CD14-positive monocyte (primary cell): ENCODE measurements around the gene DERL3. TPM values are rescaled to one million over a fixed set of nuclear protein-coding genes. Genes with fewer than 3 reads are reported as not detected.
A peak's percentile ranks its signal among the peaks of the same experiment; 100 is the strongest.

Experiments used
- DNase-seq, 3 donors: peaks; one replicate each; pipeline ENCODE4 v3.0.0-alpha.2; 2011 to 2022
- H2AFZ ChIP-seq: 2 replicates; pipeline ENCODE4 v1.6.0; 2012; ENCODE audit warnings: mild to moderate bottlenecking, low read depth, low read length, inconsistent platforms; ENCODE audit not compliant: insufficient read depth, poor library complexity, severe bottlenecking
- H3K27ac ChIP-seq, 2 donors: 1 replicate in 1 of 2; 2 replicates in 1 of 2; pipeline ENCODE4 v1.5.1; 2012 to 2013; ENCODE audit warnings: low read length in 2 of 2, control low read depth in 1 of 2, inconsistent platforms in 1 of 2, low read depth in 1 of 2, mild to moderate bottlenecking in 1 of 2
- H3K27me3 ChIP-seq, 2 donors: one replicate each; pipeline versions ENCODE4 v1.6.0 to v1.6.1; 2011 to 2013; ENCODE audit warnings: low read length in 2 of 2; ENCODE audit not compliant: control insufficient read depth in 2 of 2, insufficient read depth in 2 of 2
- H3K36me3 ChIP-seq, 2 donors: replicated peaks in 1 of 2; 1 replicate in 1 of 2; 2 replicates in 1 of 2; pipeline versions ENCODE4 v1.5.1 to v1.6.1; 2012 to 2013; ENCODE audit warnings: low read length in 2 of 2, control low read depth in 1 of 2, inconsistent platforms in 1 of 2, mild to moderate bottlenecking in 1 of 2; ENCODE audit not compliant: insufficient read depth in 2 of 2, control insufficient read depth in 1 of 2
- H3K4me1 ChIP-seq, 2 donors: 1 replicate in 1 of 2; 2 replicates in 1 of 2; pipeline versions ENCODE4 v1.5.1 to v1.6.1; 2012 to 2013; ENCODE audit warnings: low read length in 2 of 2, control low read depth in 1 of 2, inconsistent platforms in 1 of 2, mild to moderate bottlenecking in 1 of 2, moderate library complexity in 1 of 2; ENCODE audit not compliant: insufficient read depth in 2 of 2, control insufficient read depth in 1 of 2
- H3K4me2 ChIP-seq: replicated peaks from 2 replicates; pipeline ENCODE3; 2012; ENCODE audit warnings: low read length, moderate library complexity, mild to moderate bottlenecking; ENCODE audit not compliant: poor library complexity, severe bottlenecking; ENCODE audit errors: extremely low read depth
- H3K4me3 ChIP-seq, 3 experiments: fragments of 200-600 bp in 1 of 3; sonication (generic) in 1 of 3; replicated peaks in 1 of 3; 1 replicate in 2 of 3; 2 replicates in 1 of 3; pipeline ENCODE4 v1.5.1; 2011 to 2013; ENCODE audit warnings: low read length in 3 of 3, mild to moderate bottlenecking in 3 of 3, control low read depth in 2 of 3, low read depth in 2 of 3, inconsistent platforms in 1 of 3, moderate library complexity in 1 of 3
- H3K79me2 ChIP-seq: 2 replicates; pipeline ENCODE4 v1.6.0; 2012; ENCODE audit warnings: mild to moderate bottlenecking, control low read depth, inconsistent platforms, low read length, moderate library complexity; ENCODE audit not compliant: insufficient read depth
- H3K9ac ChIP-seq: 2 replicates; pipeline ENCODE4 v1.6.0; 2017; ENCODE audit warnings: low read length, mild to moderate bottlenecking; ENCODE audit not compliant: insufficient read depth, poor library complexity, severe bottlenecking
- H3K9me3 ChIP-seq, 2 donors: replicated peaks in 1 of 2; 1 replicate in 1 of 2; 2 replicates in 1 of 2; pipeline versions ENCODE4 v1.5.1 to v1.6.1; 2012 to 2013; ENCODE audit warnings: low read length in 2 of 2, control low read depth in 1 of 2; ENCODE audit not compliant: control insufficient read depth in 1 of 2, insufficient read depth in 1 of 2
- H4K20me1 ChIP-seq: 2 replicates; pipeline ENCODE4 v1.6.0; 2012; ENCODE audit warnings: mild to moderate bottlenecking, low read length, control low read depth, moderate library complexity; ENCODE audit not compliant: insufficient read depth
- H3K27ac Mint-ChIP-seq, 7 donors: one replicate each; pipeline ENCODE4 v1.8.0; 2020; ENCODE audit warnings: mild to moderate bottlenecking in 7 of 7, mixed read lengths in 7 of 7, moderate library complexity in 6 of 7, inconsistent platforms in 2 of 7
- H3K27me3 Mint-ChIP-seq, 3 donors: one replicate each; pipeline ENCODE4 v1.8.0; 2021 to 2022; ENCODE audit warnings: low read depth in 3 of 3, mild to moderate bottlenecking in 3 of 3, mixed read lengths in 3 of 3, moderate library complexity in 3 of 3, inconsistent platforms in 1 of 3
- H3K36me3 Mint-ChIP-seq, 2 donors: one replicate each; pipeline ENCODE4 v1.8.0; 2020; ENCODE audit warnings: mixed read lengths in 2 of 2, inconsistent platforms in 1 of 2, mild to moderate bottlenecking in 1 of 2
- H3K4me1 Mint-ChIP-seq: one replicate; pipeline ENCODE4 v1.8.0; 2020; ENCODE audit warnings: mild to moderate bottlenecking, mixed read lengths
- H3K4me3 Mint-ChIP-seq, 2 donors: one replicate each; pipeline ENCODE4 v1.8.0; 2020; ENCODE audit warnings: mild to moderate bottlenecking in 2 of 2, mixed read lengths in 2 of 2, moderate library complexity in 1 of 2
- H3K9me3 Mint-ChIP-seq, 7 donors: one replicate each; pipeline ENCODE4 v1.8.0; 2020 to 2022; ENCODE audit warnings: mixed read lengths in 7 of 7, mild to moderate bottlenecking in 6 of 7, moderate library complexity in 6 of 7, inconsistent platforms in 2 of 7
- WGBS: methylation state at CpG from one replicate; pipeline ENCODE4 v1.1.5; 2013; ENCODE audit warnings: missing lambda C conversion rate; ENCODE audit not compliant: insufficient coverage; 5-methylcytosine and 5-hydroxymethylcytosine counted together
- intact Hi-C, 2 donors: fragments of 100-400 bp; cut with micrococcal nuclease; formaldehyde crosslinking; loops; one replicate each; pipeline versions ENCODE4 v1.15.0 to v1.15.1; 2023
- polyA plus RNA-seq, 3 donors: library from polyadenylated mRNA; depleted of rRNA in 1 of 3; unstranded in 2 of 3; stranded (reverse) in 1 of 3; fragments of 300-500 nt in 2 of 3; fragments of >200 nt in 1 of 3; fragmentation: Illumina TruSeq in 2 of 3; gene quantifications; 1 replicate in 2 of 3; 2 replicates in 1 of 3; pipeline ENCODE4 v1.2.3, GENCODE V29; 2012 to 2021
- TF ChIP-seq, protein P1 (sequence below): fragments of 200-600 bp; IDR thresholded peaks from one replicate; pipeline ENCODE4 v1.8.0; 2022; ENCODE audit warnings: antibody characterized with exemption, mild to moderate bottlenecking

Gene DERL3
- polyA plus RNA-seq, 3 donors, result 0.23 to 0.64 (median 0.28) TPM

DNA sequence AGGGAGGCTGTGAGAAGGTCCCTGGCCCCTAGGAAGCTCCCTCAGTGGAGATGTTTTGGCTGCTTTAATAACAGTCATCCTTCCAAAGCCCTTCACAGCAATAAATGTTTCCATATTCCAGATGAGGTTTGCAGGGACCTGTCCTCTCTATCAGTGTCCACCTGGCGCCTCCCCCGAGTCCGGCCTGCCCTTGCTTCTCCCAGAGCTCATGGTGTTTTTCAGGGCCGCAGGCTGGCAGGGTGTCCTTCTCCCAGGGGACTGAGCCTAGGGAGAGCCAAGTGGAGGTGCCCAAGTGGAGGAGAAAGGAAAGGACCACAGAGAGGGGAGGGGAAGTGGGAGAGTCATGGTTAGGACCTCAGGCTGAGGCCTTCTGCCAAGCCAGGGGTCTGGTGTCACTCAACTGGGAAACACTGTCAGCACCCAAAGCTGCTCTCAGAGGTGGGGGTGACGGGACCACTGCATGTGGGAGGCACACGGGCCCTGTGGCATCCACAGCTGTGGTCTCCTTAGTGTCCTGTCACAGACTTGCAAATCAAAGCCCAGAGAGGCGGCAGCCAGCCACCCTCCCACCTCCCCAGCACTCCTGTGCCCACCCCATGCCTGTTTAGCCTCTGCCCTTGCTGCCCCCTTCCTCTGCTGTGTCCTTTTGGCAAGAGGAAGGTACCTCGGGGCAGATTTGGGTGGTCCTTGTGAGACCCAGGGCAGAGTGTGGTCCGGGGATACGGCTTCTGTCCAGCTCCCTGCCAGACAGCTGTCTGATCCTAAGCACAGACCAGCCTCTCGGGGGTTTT, 6.4 kb downstream of the DERL3 start:
- intact Hi-C loops, result no loop called here
- Histone ChIP-seq H4K20me1 (peaks cover 33% of the 10 kb centered on the region), H3K27ac (no peak overlapping the region), H3K27me3 (no peaks in the 10 kb centered on the region), H3K36me3 (peaks cover 65 to 90% of the 10 kb centered on the region in 2 donors), H3K4me1 (no peaks in the 10 kb centered on the region), H3K9me3 (no peaks in the 10 kb centered on the region), H3K79me2 (no peaks in the 10 kb centered on the region), H3K9ac (no peak overlapping the region), H2AFZ (no peak overlapping the region), H3K4me3 (no peak overlapping the region), H3K4me2 (no peak overlapping the region)
- peak overlapping the region in 1 of 7 donors; percentile 50 for H3K27ac Mint-ChIP-seq
- H3K4me3 Mint-ChIP-seq, result no peak overlapping the region
- H3K9me3 Mint-ChIP-seq, result peaks cover 0 to 3% (median 0%) of the 10 kb centered on the region in 7 donors
- peak in 1 of 3 donors; percentile 2 for DNase-seq
- H3K27me3 Mint-ChIP-seq, result peaks cover 0 to 2% (median 1%) of the 10 kb centered on the region in 3 donors
- H3K4me1 Mint-ChIP-seq, result peaks cover 2% of the 10 kb centered on the region
- H3K36me3 Mint-ChIP-seq, result peaks cover 53 to 93% of the 10 kb centered on the region in 2 donors
- WGBS, result 96% methylated on average over 11 of the region's 11 CpGs
- TF ChIP-seq, protein P1, sequence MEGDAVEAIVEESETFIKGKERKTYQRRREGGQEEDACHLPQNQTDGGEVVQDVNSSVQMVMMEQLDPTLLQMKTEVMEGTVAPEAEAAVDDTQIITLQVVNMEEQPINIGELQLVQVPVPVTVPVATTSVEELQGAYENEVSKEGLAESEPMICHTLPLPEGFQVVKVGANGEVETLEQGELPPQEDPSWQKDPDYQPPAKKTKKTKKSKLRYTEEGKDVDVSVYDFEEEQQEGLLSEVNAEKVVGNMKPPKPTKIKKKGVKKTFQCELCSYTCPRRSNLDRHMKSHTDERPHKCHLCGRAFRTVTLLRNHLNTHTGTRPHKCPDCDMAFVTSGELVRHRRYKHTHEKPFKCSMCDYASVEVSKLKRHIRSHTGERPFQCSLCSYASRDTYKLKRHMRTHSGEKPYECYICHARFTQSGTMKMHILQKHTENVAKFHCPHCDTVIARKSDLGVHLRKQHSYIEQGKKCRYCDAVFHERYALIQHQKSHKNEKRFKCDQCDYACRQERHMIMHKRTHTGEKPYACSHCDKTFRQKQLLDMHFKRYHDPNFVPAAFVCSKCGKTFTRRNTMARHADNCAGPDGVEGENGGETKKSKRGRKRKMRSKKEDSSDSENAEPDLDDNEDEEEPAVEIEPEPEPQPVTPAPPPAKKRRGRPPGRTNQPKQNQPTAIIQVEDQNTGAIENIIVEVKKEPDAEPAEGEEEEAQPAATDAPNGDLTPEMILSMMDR, result no peak

DNA sequence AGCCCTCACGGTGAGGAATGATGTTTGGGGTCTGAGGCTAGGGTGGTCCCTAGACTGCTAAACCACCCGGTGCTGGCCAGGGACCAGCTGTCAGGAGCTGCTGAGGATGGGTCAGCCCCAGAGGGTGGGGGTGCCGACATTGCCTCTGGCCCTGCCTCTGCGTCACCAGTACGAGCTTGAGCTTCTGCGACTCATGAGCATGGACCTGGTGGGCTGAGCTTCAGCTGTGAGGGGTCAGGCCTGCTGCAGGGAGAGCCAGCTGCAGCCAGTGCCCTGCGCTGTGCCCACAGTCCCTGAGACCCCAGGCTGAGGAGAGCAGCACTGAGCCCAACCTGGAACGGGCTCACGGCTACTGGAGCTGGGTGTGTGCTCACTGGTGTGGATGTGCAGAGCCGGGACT, 7.0 kb downstream of the DERL3 start:
- Histone ChIP-seq H3K36me3 (peaks cover 71 to 95% of the 10 kb centered on the region in 2 donors), H3K79me2 (no peaks in the 10 kb centered on the region), H4K20me1 (peaks cover 30% of the 10 kb centered on the region), H3K4me2 (no peak overlapping the region), H3K27me3 (no peaks in the 10 kb centered on the region), H3K4me3 (no peak overlapping the region), H3K27ac (no peak overlapping the region), H2AFZ (no peak overlapping the region), H3K9me3 (no peaks in the 10 kb centered on the region), H3K4me1 (no peaks in the 10 kb centered on the region), H3K9ac (no peak overlapping the region)
- H3K4me3 Mint-ChIP-seq, result no peak overlapping the region
- peaks cover 0 to 3% (median 0%) of the 10 kb centered on the region in 7 donors for H3K9me3 Mint-ChIP-seq
- DNase-seq, result peak in 1 of 3 donors; percentile 2
- TF ChIP-seq, protein P1, result no peak
- intact Hi-C loops, result no loop called here
- no peak overlapping the region for H3K27ac Mint-ChIP-seq
- peaks cover 0 to 2% (median 1%) of the 10 kb centered on the region in 3 donors for H3K27me3 Mint-ChIP-seq
- H3K36me3 Mint-ChIP-seq, result peaks cover 60 to 99% of the 10 kb centered on the region in 2 donors
- no peaks in the 10 kb centered on the region for H3K4me1 Mint-ChIP-seq
- WGBS, result 96% methylated on average over 7 of the region's 10 CpGs
